HUDEP-2 (cell line): ENCODE measurements around the gene NKAIN4.
"Not testable (repeated sequence)": the region's sequence is repeated elsewhere in the genome, so short reads cannot be mapped to it uniquely, and the experiment has no call there.

ENCODE experiments used
- DNase-seq, 76 experiments: peaks; one replicate each; lab custom pipeline; 2025; ENCODE audit not compliant: unreplicated experiment in 76 of 76; lab: John Stamatoyannopoulos, UW

The NKAIN4 gene

GRCh38 chr20:63238514-63239125, 15.6 kb downstream of the NKAIN4 start:
- DNase-seq = peak in 49 of 76 experiments; percentile 3 to 81 (median 36)

DNA sequence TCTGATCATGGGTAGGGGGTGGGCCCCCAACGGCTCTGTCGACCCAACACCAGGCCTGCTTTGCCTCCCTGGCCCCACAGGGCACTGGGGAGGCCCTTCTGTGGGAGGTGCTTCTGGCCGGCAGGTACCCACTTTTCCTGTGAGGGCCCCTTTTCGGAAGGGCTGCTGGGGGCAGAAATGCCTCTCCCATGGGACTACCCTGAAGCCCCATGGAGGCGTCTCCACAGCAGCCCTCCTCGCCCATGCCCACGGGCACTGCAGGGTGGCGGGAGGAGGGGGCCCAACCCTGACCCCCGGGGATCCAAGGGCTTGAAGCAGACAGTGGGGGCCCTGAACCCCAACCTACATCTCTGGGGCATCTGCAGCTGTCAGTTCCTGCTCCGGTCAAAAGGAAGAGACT, 16.2 kb downstream of the NKAIN4 start:
- DNase-seq = no peak

DNA sequence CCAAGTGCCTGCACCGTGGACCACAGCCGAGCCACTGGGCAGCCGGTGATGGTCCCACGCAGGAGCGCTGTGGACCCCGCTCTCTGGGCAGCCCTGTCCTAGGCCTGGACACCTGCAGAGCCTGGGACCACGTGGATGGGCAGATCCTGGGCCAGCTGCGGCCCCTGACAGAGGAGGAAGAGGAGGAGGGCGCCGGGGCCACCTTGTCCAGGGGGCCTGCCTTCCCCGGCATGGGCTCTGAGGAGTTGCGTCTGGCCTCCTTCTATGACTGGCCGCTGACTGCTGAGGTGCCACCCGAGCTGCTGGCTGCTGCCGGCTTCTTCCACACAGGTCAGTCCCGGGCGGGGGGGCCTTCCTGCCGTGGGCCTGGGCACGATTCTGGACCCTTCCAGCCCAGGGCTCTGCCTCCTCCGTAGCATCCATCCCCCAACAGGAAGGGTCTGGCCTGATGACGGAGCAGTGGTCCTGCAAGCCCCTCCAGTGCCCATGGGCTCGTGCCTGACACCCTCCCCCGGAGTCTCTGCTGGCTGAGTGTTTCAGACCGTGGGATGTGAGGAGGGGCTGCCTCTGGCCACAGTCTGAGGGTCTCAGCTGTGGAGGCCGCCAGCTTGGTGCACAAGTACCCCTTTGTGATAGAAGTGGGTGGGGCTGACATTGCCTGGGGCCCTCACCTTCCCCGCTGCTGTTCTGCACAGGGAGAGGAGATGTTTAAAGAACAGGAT, 18.0 kb downstream of the NKAIN4 start:
- DNase-seq = no peak

- DNase-seq = peak in 7 of 76 experiments; percentile 13 to 41 (median 17)
Measured at GRCh38 chr20:63235399-63235983, 18.8 kb downstream of the NKAIN4 start, which contains the start of gene BIRC7. Gene BIRC7, plus strand, starts transcription at chr20:63235905. Its CDS starts 192 bp downstream, at chr20:63236097.

GRCh38 chr20:63234693-63235398, 19.4 kb downstream of the NKAIN4 start:
- peak in 13 of 76 experiments; percentile 6 to 43 (median 14) for DNase-seq

DNA sequence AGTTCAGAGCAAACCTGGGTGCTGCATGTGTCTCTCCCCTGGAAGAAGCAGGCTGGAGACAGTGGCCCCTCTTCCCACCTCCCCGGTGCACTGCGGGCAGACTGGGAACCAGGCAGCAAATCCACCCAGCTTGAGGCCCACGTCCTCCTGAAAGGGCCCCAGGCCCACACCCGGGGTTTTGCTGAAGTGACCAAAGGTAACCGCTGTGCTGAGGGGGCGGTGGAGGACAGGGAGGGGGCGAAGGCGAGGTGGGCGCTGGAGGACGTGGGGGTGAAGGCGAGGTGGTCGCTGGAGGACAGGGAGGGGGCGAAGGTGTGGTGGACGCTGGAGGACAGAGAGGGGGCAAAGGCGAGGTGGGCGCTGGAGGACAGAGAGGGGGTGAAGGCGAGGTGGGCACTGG, 20.3 kb downstream of the NKAIN4 start:
- DNase-seq = no peak

GRCh38 chr20:63233061-63233344, 21.3 kb downstream of the NKAIN4 start:
- no peak for DNase-seq

GRCh38 chr20:63232235-63233060, 21.8 kb downstream of the NKAIN4 start:
- no peak for DNase-seq

DNA sequence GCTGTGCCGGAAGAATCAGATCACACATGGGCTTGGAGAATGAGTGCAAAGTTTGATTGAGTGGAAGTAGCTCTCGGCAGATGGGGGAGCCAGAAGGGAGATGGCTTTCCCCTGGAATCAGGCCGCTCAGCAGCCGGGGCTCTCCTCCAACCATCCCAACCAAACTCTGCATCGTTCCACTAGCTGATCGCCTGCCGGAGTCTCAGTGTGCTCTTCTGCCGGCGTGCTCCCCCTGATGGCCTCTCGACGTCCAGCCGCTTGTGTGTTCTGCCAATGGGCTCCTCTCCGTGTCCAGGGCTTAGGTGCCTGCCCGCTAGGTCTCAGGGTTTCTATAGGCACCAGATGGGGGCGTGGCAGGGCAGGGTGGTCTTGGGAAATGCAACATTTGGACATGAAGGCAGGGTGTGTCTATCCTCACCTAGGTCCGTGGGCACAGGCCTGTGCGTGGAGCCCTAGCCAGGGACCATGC, 23.4 kb downstream of the NKAIN4 start:
- peak in 17 of 76 experiments; percentile 2 to 55 (median 18) for DNase-seq

DNA sequence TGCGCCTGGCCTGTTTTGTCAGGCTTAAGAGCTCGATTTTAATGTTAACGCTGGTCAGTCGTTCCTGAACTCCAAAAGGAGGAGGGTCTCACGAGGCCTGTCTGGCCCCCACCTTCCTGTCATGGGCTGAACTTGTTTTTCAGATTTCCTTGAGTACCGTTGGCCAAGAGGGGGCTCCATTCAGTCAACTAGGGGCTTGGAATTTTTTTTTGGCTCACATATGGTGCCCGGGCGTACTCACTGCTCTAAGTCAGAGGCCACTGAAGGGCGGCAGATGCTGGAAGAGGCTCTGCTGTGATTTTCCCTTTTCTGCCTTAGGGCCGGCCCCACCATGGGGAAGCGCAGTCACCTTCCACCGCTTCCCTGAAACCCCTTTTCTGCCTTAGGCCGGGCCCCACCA, 25.5 kb downstream of the NKAIN4 start:
- DNase-seq = no peak

- no peak for DNase-seq
Measured at GRCh38 chr20:63227260-63227659, 27.0 kb downstream of the NKAIN4 start.

DNA sequence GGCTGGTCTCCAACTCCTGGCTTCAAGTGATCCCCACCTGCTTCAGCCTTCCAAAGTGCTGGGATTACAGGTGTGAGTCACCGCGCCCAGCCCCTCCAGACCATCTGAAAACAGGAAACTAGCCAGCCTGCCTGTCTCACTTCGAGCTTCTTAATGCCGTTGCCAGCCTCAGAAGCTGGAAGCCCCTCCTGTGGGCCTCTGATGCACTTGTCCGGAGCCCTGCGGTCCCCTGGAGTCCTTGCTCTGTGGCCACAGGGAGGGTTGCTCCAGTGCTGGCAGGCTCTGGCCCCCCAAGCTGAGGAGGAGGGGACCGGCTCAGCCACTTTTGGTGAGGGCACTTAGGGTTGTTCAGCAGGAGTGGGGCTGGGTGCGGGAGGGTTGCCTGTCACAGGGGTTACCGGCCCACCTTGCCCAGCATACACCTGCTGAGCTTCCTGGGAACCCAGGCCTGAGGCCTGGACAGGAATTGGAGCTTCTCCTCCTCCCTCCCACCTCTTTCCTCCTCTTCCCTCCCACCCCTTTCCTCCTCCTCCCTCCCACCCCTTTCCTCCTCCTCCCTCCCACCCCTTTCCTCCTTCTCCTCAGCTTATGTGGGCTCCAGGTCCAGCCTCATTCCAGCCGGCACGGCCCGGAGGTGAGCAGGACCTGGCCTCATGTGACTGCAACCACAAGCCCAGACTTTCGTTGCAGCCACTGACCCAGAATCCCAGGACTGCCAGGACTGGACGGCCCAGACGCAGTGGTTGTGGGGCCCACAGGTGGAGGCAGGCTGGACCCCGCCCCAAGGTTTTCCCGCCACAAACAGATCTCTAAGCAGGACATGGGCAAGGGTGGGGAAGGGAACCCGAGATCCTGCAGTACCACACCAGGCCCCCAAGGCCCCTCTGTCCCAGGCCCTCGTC, 28.0 kb downstream of the NKAIN4 start:
- DNase-seq = no peak

- DNase-seq = no peak
Measured at GRCh38 chr20:63225082-63225454, 29.2 kb downstream of the NKAIN4 start.

DNA sequence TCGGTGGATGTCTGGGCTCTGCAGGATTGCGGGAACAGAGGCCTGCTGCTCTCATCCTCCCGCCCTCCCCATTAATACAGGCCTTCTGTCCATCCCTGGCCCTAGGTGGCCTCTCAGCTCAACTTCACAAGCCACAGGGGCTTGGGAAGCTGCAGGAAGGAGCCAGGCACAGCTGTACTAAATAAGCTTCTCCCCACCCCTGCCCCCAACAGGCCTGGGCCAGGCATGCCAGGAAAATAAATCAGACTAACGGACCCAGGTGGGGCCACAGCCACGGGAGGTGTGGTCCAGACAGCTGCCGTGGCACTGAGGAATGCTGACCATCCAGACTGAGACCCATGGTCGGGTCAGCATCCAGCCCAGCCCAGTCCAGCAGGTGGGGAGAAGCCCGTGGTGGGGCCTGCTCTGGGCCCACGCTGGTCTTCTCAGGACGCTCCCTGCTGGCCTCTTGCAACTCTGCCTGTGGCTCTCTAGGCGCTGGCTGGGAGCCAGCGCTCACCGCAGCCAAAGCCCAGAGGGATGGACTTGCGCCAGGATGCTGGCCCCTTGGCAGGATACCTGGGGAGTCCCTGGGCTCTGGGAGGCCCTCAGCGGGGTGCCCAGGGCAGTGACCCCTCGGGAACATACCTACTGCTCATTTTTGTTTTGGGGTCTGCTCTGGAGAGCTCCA, 29.7 kb downstream of the NKAIN4 start:
- peak in 9 of 76 experiments; percentile 7 to 50 (median 20) for DNase-seq

GRCh38 chr20:63223826-63224207, 30.4 kb downstream of the NKAIN4 start:
- DNase-seq = no peak

DNA sequence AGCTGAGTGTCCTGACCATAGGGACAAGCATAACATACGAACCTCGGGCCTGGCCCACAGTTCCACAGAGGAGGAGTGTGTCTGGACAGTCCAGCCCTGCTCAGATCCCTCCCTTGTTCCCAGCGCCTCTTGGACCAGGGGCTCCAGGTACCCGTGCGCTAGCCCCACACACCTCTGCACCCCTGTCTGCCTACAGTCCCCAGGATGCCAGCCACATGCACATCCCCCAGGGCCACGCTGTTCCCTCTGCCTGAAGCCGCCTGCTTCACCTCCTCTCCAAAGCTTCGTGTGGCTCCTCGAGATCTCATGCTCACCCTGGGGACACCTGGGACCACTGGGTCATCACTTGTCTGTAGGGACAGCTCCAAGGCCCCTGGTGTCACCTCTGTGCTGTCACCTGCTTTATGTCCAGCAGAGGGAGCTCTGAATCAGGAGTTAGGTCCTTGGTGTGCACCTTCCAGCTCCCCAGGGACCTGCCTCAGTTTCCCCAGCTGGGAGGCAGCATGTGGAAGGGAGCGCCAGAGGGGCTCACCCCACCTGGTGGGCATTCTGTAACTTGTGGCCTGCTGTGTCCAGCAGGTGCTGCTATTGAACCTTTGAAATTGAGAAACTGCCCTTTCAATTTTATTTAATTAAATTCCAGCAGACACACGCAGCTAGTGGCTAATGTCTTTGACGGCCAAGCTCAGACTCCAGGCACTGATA, 31.0 kb downstream of the NKAIN4 start:
- peak in 26 of 76 experiments; percentile 2 to 59 (median 22) for DNase-seq

- no peak for DNase-seq
Measured at GRCh38 chr20:63222541-63222940, 31.7 kb downstream of the NKAIN4 start.

DNA sequence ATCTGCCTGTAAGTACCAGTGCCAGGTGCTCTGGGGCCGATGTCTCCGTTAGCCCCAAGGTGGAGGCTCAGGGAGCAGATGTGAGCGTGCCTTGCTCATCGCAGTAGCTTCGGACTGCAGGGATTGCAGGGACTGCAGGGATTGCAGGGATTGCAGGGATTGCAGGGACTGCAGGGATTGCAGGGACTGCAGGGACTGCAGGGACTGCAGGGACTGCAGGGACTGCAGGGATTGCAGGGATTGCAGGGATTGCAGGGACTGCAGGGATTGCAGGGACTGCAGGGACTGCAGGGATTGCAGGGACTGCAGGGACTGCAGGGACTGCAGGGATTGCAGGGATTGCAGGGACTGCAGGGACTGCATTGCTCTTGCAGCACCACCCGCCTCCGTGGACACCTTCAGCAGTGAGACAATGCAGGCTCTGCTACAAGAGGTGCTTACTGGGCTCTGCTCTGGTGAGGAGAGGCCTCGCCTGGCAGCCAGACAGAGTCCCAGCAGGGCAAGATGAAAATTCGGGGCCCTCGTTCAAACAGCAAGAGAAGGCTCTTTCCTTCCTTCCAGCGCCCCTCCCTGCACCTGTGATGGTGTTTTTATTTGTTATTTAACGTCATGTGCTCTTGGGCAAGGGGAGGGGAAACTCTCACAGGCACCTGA, 32.7 kb downstream of the NKAIN4 start:
- DNase-seq = not testable (repeated sequence)
